ENCODE measurements around the gene MCTP2.

MCTP2 gene

GRCh38 chr15:94353488-94353820, 122.1 kb downstream of the MCTP2 start:
- no peak for DNase-seq (ENCODE audit: low read depth)

GRCh38 chr15:94354655-94355054, 123.3 kb downstream of the MCTP2 start:
- DNase-seq (ENCODE audit: low read depth): no peak

- no peak for DNase-seq (ENCODE audit: low read depth)
These were observed 128.4 kb downstream of the MCTP2 start for GRCh38 chr15:94359716-94360115.

- no peak for DNase-seq (ENCODE audit: low read depth)
These were observed 128.9 kb downstream of the MCTP2 start for GRCh38 chr15:94360251-94360685.

- DNase-seq (ENCODE audit: low read depth): no peak
These were observed 131.2 kb downstream of the MCTP2 start for GRCh38 chr15:94362385-94363092.

- no peak for DNase-seq (ENCODE audit: low read depth)
These were observed 132.0 kb downstream of the MCTP2 start for GRCh38 chr15:94363382-94363781.

GRCh38 chr15:94366781-94367180, 135.4 kb downstream of the MCTP2 start:
- no peak for DNase-seq (ENCODE audit: low read depth)

- no peak for DNase-seq (ENCODE audit: low read depth)
These were observed 136.6 kb downstream of the MCTP2 start for GRCh38 chr15:94367726-94368535.

GRCh38 chr15:94370206-94370935, 139.0 kb downstream of the MCTP2 start:
- no peak for DNase-seq (ENCODE audit: low read depth)

GRCh38 chr15:94370936-94371285, 139.6 kb downstream of the MCTP2 start:
- no peak for DNase-seq (ENCODE audit: low read depth)

- no peak for DNase-seq (ENCODE audit: low read depth)
These were observed 141.5 kb downstream of the MCTP2 start for GRCh38 chr15:94372821-94373220.

GRCh38 chr15:94375997-94376396, 144.6 kb downstream of the MCTP2 start:
- DNase-seq (ENCODE audit: low read depth): no peak

GRCh38 chr15:94379986-94380385, 148.6 kb downstream of the MCTP2 start:
- no peak for DNase-seq (ENCODE audit: low read depth)

- no peak for DNase-seq (ENCODE audit: low read depth)
These were observed 149.4 kb downstream of the MCTP2 start for GRCh38 chr15:94380798-94381197.

GRCh38 chr15:94381384-94381783, 150.0 kb downstream of the MCTP2 start:
- DNase-seq (ENCODE audit: low read depth): no peak

- no peak for DNase-seq (ENCODE audit: low read depth)
These were observed 151.7 kb downstream of the MCTP2 start for GRCh38 chr15:94383041-94383440.

- DNase-seq (ENCODE audit: low read depth): no peak
These were observed 152.3 kb downstream of the MCTP2 start for GRCh38 chr15:94383706-94384105.

GRCh38 chr15:94385441-94385840, 154.1 kb downstream of the MCTP2 start:
- no peak for DNase-seq (ENCODE audit: low read depth)

GRCh38 chr15:94386351-94386750, 155.0 kb downstream of the MCTP2 start:
- DNase-seq (ENCODE audit: low read depth): no peak

- no peak for DNase-seq (ENCODE audit: low read depth)
These were observed 156.1 kb downstream of the MCTP2 start for GRCh38 chr15:94387442-94387841.

- no peak for DNase-seq (ENCODE audit: low read depth)
These were observed 156.6 kb downstream of the MCTP2 start for GRCh38 chr15:94387849-94388441.

GRCh38 chr15:94395640-94396039, 164.3 kb downstream of the MCTP2 start:
- DNase-seq (ENCODE audit: low read depth): no peak

- no peak for DNase-seq (ENCODE audit: low read depth)
These were observed 166.0 kb downstream of the MCTP2 start for GRCh38 chr15:94397337-94397736.
